MCF 10A (cell line): ENCODE measurements around the gene LCMT1. TPM values are rescaled to one million over a fixed set of nuclear protein-coding genes. Genes with fewer than 3 reads are reported as not detected.

Source experiments
- BruUV-seq: library from RNA; stranded (reverse); fragments of 400-500 nt; replicated peaks from 2 replicates; lab custom pipeline; 2021; lab: Mats Ljungman, UMichigan
- CTCF ChIA-PET: fragments of 300-600 bp; sonication (Branson Sonifier 250); formaldehyde crosslinking; extraction: SDS; loops from one replicate; lab custom pipeline; 2021; ENCODE audit warnings: antibody characterized with exemption, inconsistent platforms; lab: Yijun Ruan, JAX
- POLR2A ChIA-PET: fragments of 300-600, 350-650 bp; sonication (Branson Sonifier 250); formaldehyde crosslinking; extraction: SDS; loops from one replicate; lab custom pipeline; 2020; ENCODE audit warnings: antibody characterized with exemption, inconsistent platforms; lab: Yijun Ruan, JAX
- DNase-seq: peaks from one replicate; pipeline ENCODE4 v3.0.0-alpha.2; 2018; ENCODE audit not compliant: unreplicated experiment
- H3K27ac Mint-ChIP-seq: one replicate; pipeline ENCODE4 v1.8.0; 2022; ENCODE audit warnings: mild to moderate bottlenecking, low read depth, mixed read lengths; ENCODE audit not compliant: unreplicated experiment
- H3K27me3 Mint-ChIP-seq: one replicate; pipeline ENCODE4 v1.8.0; 2022; ENCODE audit warnings: mixed read lengths; ENCODE audit not compliant: insufficient read depth, unreplicated experiment
- H3K36me3 Mint-ChIP-seq: one replicate; pipeline ENCODE4 v1.8.0; 2022; ENCODE audit warnings: mild to moderate bottlenecking, moderate library complexity, mixed read lengths; ENCODE audit not compliant: insufficient read depth, unreplicated experiment
- H3K4me1 Mint-ChIP-seq: one replicate; pipeline ENCODE4 v1.8.0; 2022; ENCODE audit warnings: mixed read lengths; ENCODE audit not compliant: insufficient read depth, unreplicated experiment
- H3K4me3 Mint-ChIP-seq: one replicate; pipeline ENCODE4 v1.8.0; 2022; ENCODE audit warnings: mild to moderate bottlenecking, moderate library complexity, mixed read lengths; ENCODE audit not compliant: unreplicated experiment
- H3K9me3 Mint-ChIP-seq: one replicate; pipeline ENCODE4 v1.8.0; 2022; ENCODE audit warnings: mixed read lengths; ENCODE audit not compliant: unreplicated experiment
- CTCF ChIP-seq: fragments of 200-600 bp; IDR thresholded peaks from one replicate; pipeline ENCODE4 v1.8.0; 2022; ENCODE audit warnings: antibody characterized with exemption, mild to moderate bottlenecking; ENCODE audit not compliant: unreplicated experiment
- intact Hi-C: fragments of 100-400 bp; cut with micrococcal nuclease; formaldehyde crosslinking; loops from 2 replicates; pipeline ENCODE4 v1.14.1; 2022
- total RNA-seq: library from RNA; stranded (reverse); gene quantifications from 2 replicates; pipeline ENCODE4 v1.2.3, GENCODE V29; 2022

LCMT1 gene
- total RNA-seq, 1 experiment from 2014 or later: 36.3 TPM

- CTCF ChIA-PET: interaction anchor here (0.9 to 11.5 kb wide), 3 partner anchors 9 to 15 kb away, joined by 3 to 95 read pairs (median 4); no protein-coding TSS in a partner anchor
- no peak for TF ChIP-seq CTCF
- Mint-ChIP-seq H3K4me1 (no peaks in the 10 kb centered on the region), H3K9me3 (no peaks in the 10 kb centered on the region), H3K4me3 (no peak overlapping the region), H3K27me3 (peaks cover 31% of the 10 kb centered on the region), H3K27ac (no peak overlapping the region), H3K36me3 (peaks cover 6% of the 10 kb centered on the region)
- BruUV-seq: no TSS peak
- POLR2A ChIA-PET: no interaction called here
- no peak for DNase-seq
- intact Hi-C loops: no loop called here
Measured at GRCh38 chr16:25219070-25219737, 107.7 kb downstream of the LCMT1 start.

GRCh38 chr16:25222959-25223358, 111.4 kb downstream of the LCMT1 start:
- intact Hi-C loops: no loop called here
- H3K27ac Mint-ChIP-seq: no peak overlapping the region
- no peak overlapping the region for H3K4me3 Mint-ChIP-seq
- H3K27me3 Mint-ChIP-seq: peaks cover 6% of the 10 kb centered on the region
- DNase-seq: no peak
- peaks cover 7% of the 10 kb centered on the region for H3K4me1 Mint-ChIP-seq
- ChIA-PET POLR2A (interaction anchor here (1.2 kb wide), 1 partner anchor 113 kb away, joined by 3 read pairs; no protein-coding TSS in a partner anchor), CTCF (interaction anchor here (0.5 to 11.5 kb wide), 15 partner anchors 11 to 1123 kb away, joined by 3 to 95 read pairs (median 4); no protein-coding TSS in a partner anchor)
- H3K9me3 Mint-ChIP-seq: no peaks in the 10 kb centered on the region
- peaks cover 8% of the 10 kb centered on the region for H3K36me3 Mint-ChIP-seq
- TF ChIP-seq CTCF: no peak
- no TSS peak for BruUV-seq

- no TSS peak for BruUV-seq
- no peak overlapping the region for H3K4me3 Mint-ChIP-seq
- POLR2A ChIA-PET: interaction anchor here (0.6 to 1.2 kb wide), 2 partner anchors 112 to 114 kb away, joined by 3 read pairs; partner anchors contain the start of gene LCMT1
- intact Hi-C loops: no loop called here
- H3K4me1 Mint-ChIP-seq: peaks cover 7% of the 10 kb centered on the region
- CTCF ChIA-PET: interaction anchor here (0.6 to 11.5 kb wide), 15 partner anchors 10 to 707 kb away, joined by 3 to 95 read pairs (median 5); no protein-coding TSS in a partner anchor
- no peak for TF ChIP-seq CTCF
- DNase-seq: no peak
- H3K9me3 Mint-ChIP-seq: no peaks in the 10 kb centered on the region
- H3K36me3 Mint-ChIP-seq: peaks cover 10% of the 10 kb centered on the region
- H3K27ac Mint-ChIP-seq: no peak overlapping the region
- H3K27me3 Mint-ChIP-seq: no peaks in the 10 kb centered on the region
Measured at GRCh38 chr16:25223964-25224363, 112.4 kb downstream of the LCMT1 start.

- peaks cover 10% of the 10 kb centered on the region for H3K36me3 Mint-ChIP-seq
- H3K27ac Mint-ChIP-seq: no peak overlapping the region
- CTCF ChIA-PET: interaction anchor here (0.6 to 11.5 kb wide), 56 partner anchors 9 to 1404 kb away, joined by 3 to 95 read pairs (median 5); partner anchors contain the start of genes ARHGAP17 and LCMT1
- no peaks in the 10 kb centered on the region for H3K9me3 Mint-ChIP-seq
- POLR2A ChIA-PET: interaction anchor here (0.7 to 1.1 kb wide), 2 partner anchors 111 to 392 kb away, joined by 3 read pairs; no protein-coding TSS in a partner anchor
- intact Hi-C loops: loop anchor here (1.0 to 5.0 kb wide), 4 partner anchors 98 to 708 kb away; no protein-coding TSS in a partner anchor
- no peaks in the 10 kb centered on the region for H3K27me3 Mint-ChIP-seq
- no TSS peak for BruUV-seq
- TF ChIP-seq CTCF: no peak
- peaks cover 7% of the 10 kb centered on the region for H3K4me1 Mint-ChIP-seq
- no peak for DNase-seq
- H3K4me3 Mint-ChIP-seq: no peak overlapping the region
Measured at GRCh38 chr16:25224731-25225319, 113.3 kb downstream of the LCMT1 start.
